Amniotic epithelial cell (primary cell): ENCODE measurements around the gene GADD45G.

Experiments used
- DNase-seq: peaks from one replicate; pipeline ENCODE4 v3.0.0-alpha.2; 2010; ENCODE audit warnings: low read depth

Gene GADD45G

DNA sequence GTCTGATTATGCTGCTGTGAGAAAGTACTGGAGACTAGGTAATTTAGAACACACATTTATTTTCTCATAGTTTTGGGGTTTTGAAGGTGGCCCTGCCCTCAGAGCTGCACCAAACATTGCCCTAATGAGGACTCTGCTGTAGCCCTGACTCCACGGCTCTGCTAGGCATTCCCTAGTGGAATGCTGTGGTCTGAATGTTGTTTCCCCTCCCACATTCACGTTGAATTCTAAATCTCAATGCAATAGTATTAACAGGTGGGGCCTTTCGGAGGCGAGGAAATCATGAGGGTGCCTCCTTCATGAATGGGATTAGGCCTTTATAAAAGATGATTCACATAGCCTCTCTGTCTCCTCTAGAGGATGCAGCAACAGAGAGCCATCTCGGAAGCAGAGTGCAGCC lies 25.7 kb downstream of the GADD45G start:
- no peak for DNase-seq

DNA sequence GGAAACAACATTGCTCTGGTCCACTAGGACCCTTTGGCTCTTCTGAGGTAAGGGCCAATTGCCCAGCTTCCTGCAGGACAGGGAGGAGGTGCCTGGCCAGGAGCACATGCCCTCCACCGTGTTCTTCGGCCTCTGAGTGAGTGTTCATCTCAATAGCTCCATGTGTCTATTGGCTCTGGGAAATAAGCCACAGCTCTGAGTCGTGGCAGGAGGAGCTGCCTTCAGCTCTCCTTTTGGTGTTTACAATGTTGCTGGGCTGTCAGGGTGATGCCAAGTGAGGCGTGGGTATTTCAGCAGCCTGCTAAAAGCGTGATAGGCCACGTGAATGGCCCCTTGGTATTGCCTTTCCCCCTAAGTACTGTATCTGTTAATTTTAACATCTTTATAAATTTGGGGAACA lies 26.6 kb downstream of the GADD45G start:
- DNase-seq: no peak

DNA sequence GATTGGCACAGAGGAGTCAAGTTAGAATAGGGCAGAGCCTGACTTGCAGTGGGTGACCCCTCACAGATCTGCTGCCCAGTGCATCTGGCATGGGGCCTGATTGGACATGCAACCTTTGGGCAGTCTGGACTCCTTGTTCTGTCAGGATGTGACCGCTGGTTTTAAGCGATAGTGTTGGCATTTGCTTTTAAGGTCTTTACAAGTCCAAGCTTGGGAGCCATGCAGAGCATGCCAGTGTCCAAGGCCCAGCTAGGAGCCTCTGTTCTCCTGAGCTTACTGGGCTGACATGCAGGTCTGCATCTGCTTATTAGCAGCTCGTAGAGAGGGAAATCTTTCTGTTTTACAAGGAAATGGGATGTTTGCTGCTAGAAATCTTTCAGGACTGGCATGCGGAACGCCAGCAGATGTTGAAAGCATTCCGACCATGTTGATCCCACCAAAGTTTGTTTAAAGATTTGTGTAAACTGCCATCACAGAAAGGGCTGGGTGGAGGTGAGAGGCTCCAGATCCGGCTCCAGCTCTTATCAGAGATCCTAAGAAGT lies 27.5 kb downstream of the GADD45G start:
- DNase-seq: no peak

DNA sequence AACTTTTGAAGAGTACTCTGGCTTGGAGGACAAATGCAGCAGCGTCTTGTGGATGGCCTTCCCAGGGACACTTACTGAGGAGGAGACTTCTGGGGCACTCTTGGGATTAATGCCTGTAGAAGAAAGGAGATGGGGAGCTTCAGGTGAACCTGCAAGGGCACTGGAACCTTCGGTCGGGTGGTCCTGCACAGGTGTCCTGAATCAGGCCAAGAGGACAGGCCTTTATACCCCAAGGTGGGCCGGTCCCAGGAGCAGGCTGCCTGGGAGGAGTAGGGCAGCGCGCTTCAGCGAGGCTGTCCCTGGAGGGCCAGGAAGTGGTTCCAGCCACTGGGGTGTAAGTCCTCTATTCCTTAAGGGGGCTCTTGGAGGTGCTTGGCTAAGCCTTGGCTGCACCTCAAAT lies 27.9 kb downstream of the GADD45G start:
- DNase-seq: no peak

DNA sequence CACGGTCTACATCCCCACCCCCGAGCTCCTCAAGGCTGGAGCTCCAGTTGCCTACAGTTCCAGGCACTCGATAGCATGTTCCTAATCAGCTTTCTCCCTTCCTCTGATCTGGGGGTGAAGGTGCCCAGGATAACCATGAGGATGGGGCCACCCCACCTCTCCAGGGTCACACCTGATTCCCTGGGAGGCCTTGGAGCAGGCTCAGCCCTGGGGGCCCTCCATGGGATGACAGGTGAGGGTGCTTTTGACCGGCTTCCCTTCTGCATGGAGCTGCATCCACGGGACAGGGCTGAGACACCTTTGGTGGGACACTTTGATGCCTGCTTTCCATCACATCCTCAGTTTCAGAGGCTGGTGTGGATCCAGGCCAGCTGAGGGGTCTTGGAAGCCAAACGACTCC lies 28.6 kb downstream of the GADD45G start:
- DNase-seq: no peak

DNA sequence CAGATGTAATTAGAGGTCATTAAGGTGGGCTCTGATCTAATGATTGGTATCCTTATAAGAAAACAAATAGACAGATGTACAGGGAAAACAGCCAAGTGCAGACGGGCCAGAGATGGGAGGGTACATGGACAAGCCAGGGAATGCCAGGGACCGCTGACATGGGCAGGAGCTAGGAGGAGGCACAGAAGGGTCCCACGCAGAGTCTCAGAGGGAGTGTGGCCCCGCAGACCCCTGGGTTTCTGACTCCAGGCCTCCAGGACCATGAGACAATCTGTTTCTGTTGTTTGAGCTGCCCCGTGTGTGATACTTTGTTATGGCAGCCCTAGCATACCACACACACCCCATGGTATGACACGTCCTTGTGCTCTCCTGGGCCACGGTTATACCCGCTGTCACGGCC lies 29.1 kb downstream of the GADD45G start:
- DNase-seq: no peak

DNA sequence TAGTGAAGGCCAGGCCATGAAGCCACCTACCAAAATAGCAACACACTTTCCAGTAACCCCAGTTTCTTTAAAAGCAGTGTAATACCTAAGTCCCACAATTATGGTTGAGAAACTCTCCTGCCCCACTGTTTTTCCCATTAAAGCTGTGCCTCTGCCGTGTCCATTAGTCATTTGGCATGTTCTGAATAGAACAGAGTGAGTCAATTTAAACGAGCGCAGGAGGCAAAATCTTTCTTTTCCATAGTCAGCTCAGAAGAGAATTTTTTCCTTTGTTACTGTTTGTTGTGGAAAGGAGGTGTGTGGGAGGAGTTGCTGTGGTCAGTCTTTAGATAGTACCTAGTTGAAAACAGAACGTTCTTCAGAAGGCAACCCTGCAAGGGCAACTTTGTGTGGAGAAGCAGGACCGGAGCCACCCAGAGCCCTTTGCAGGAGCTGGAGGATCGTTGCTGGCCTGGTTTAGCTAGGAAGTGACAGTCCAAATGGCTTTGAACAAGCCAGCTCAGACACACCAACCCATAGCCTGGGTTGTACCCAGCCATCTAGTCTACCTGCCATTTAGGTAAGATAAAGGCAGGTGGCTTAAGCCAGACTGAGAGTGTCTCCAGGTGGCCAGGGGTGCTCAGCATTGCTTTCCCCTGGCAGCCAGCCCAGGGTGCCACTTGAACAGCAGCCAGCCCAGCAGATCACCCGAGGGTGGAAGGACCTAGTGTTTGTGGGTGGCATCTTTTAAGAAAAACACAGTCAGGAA lies 30.4 kb downstream of the GADD45G start:
- peak; percentile 90 for DNase-seq

DNA sequence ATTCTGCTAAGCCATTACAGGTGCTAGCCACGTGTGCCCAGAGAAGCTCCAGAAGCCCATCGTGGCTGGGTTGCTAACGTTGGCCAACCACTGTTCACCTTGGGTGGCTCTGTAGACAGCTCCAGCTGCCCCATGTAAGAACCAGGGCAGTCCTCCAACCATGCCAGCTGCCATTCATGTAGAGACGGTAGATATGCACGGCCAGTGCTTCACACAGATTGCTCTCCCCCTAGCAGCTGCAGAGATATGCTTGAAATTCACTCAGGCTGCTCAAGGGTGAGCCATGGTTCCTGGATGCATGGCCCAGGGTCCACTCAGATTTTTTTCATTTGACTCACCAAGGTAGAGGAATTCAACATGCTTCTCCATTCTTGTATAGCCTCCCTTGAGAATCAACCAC lies 31.0 kb downstream of the GADD45G start:
- DNase-seq: peak; percentile 71

DNA sequence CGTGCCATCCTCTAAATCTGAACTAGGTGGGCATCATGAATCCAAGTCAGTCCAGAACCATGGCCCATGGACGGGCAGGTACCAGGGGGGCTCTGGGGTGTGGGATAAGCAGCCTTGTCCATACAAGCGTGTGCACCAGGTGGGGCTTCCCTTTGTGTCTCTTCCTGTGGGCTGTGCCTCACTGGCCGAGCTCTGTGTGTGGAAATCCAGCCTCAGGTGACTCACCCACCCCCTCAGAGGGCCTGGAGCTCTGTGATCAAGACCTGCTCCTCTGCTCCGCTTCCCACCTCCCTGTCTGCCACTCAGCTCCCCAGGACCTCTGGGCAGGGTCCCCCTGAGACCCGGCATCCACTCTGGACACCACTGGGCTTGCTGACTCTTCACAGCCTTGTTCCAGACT lies 33.0 kb downstream of the GADD45G start:
- no peak for DNase-seq

DNA sequence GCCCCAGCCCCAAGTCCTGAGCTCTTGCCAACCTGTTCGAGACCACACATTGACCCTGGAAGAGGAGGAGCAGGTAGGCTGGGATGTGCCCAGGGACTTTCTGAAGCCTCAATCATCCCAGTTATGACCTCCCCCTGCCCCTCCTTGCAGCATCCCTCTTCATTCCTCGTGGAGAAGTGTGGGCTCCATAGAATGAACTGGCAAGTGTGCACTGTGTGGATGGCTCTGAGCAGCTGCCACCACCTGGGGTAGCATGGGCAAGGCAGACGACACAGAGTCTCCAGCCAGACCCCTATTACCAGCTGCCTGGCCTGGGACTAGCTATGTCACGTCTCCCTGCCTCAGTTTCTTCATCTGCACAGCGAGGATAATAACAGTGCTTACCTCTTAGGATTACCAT lies 33.5 kb downstream of the GADD45G start:
- no peak for DNase-seq

DNA sequence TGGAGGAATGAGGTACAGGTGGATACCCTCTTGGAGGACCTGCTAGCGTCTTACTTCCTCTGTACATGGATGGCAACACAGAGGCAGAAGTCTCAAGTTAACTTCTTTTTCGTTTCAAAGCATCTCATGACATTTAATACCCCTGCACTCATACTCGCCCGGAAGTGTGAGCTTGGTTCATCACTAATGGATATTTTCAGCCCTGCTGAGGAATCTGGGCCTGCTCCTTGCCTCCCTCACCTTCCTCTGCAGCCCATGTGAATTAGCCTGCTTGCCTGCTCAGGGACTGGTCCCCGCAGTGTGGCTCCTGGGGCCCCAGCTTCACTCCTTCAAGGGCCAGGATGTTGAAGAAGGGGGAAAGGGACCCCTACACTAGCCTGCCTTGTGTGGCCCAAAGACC lies 34.1 kb downstream of the GADD45G start:
- DNase-seq: no peak

DNA sequence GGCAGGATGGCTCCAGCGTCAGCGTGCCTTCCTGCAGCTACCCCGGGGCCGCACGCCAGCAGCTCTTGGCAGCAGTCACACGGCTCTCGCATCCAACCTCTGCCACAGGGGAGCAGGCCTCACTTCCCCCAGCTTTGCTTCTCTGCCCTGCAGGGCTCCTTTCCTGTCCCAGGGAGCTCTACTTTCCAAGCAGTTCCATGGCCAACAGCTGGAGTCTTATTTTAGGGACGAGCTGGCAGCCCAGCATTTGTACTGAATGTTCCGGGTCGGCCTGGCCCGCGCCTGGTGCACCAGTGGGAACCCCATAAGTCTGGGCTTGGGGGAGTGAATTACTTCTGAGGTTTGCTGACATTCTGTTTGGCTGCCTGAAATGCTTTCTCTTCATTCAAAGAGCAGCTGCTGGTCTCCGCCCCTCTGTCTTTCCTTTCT lies 34.6 kb downstream of the GADD45G start:
- DNase-seq: peak; percentile 34

DNA sequence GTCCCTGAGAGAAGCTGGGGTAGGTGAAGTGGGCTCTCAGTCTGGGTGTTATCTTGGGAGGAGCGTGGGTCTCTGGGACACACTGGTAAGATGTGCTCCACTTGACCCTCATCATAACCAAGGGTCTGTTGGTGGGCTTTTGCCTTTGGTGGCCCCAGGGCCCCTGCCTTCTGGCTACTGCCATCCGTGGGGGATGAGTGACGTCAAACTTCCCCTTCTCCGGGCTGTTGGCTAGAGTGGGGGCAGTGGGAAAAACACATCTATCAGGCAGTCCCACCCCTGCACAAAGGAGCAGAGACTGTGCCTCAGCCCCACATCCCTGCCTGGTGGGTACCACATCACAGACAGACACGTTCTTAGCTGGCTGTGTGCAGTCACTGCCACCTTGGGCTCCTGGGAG lies 35.1 kb downstream of the GADD45G start:
- DNase-seq: no peak

DNA sequence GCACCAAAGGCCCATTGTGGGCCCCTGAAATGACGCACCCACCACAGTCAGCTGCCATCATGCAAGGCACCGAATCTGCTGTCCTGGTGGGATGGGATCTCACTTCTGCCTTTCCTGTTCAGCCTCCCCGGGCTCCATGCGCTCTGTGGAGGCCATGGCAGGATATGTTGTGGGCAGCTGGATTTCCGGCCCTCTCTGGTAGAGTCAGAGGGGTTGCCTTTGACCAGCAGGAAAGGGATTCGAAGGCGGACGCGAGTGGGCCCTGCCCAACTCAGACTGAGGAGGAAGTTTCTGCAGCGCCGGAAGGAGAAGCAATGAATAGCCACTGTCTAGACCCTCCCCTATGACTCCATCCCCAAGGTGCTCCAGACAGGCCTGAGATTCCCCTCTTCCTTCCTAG lies 35.5 kb downstream of the GADD45G start:
- no peak for DNase-seq

DNA sequence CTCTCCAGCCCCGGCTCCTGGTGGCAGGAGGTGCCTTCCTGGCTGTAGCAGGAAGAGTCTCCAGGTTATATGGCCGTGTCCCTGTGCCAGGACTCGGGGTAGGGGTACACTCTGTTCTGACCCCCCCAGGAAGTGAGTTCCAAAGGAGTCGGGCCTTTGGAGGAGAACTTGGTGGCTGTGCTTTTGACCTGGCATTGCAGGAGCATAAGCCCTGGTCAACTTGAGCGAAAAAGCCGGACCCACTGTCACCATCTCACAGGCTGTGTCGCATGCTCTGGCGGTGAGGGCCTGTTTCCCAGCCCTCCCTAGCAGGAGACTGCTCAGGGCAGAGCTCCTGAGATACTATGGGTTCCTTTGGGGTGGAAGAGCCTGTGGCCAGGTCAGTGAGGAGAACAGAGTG lies 36.0 kb downstream of the GADD45G start:
- DNase-seq: no peak

DNA sequence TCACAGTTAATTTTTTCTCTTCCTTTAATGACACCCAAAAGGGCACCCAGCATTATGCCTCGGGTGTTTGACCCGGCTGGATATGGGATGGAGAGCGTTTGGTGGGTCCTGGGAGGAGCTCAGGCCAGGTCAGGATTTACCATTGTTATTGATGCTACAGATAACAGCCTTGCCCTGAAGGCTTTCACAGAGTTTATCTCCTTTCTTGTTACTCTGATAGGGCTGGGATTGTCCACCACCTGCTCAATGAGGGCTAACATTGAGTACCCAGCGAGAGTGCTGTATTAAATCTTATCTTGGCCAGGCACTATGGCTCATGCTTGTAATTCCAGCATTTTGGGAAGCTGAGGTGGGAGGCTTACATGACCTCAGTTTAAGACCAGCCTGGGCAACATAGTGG lies 37.2 kb downstream of the GADD45G start:
- DNase-seq: no peak

DNA sequence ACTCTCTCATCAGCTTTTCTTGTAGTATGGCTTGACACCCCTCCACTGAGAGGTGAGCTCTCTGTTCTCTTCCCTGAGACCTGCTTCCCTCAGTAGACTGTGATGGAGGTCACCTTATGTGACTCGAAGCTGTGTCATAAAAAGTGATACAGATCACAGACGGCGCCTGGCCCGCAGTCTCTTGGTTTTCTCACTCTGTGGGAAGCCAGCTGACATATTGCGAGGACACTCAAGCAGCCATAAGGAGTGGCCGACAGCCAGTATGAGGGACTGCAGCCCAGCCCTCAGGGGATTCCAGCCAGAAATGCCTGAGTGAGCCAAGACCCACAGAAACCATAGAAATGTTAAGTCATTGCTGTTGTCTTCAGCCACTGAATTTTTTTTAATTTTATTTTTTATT lies 38.0 kb downstream of the GADD45G start:
- no peak for DNase-seq

DNA sequence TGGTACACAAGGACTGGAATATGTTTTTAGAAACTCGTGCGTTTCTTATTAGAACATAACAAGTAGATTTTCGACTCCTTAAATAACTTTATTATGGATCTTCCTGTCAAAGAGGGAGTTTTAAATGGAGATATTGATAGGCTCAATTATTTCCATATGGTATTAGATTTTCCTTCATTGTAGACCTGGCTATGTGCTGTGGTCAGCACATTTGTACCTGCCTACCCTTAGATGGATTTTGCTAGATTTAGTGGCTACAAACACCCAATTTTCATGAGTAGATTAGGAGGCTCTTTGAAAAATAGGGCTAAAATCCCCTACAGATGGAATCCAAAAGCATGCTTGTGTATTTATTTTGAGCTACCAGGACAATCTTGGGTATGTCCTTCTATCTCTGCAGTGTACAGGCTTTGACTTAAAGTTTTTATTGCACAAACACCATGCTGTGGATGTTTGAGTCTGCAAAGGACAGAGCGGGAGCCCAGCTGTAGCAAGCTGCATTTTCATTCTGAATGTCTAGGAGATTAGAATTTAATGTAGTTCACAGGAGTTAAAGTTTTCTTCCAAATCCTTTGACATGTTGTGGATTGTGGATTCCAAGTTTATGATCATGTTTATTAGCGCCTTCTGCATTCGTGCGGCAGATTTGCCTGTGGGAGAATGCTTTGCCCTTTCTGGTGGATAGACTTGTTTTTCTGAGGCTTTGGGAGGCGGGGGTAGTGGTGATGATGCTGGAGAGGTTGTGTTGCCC lies 41.6 kb downstream of the GADD45G start:
- DNase-seq: no peak

DNA sequence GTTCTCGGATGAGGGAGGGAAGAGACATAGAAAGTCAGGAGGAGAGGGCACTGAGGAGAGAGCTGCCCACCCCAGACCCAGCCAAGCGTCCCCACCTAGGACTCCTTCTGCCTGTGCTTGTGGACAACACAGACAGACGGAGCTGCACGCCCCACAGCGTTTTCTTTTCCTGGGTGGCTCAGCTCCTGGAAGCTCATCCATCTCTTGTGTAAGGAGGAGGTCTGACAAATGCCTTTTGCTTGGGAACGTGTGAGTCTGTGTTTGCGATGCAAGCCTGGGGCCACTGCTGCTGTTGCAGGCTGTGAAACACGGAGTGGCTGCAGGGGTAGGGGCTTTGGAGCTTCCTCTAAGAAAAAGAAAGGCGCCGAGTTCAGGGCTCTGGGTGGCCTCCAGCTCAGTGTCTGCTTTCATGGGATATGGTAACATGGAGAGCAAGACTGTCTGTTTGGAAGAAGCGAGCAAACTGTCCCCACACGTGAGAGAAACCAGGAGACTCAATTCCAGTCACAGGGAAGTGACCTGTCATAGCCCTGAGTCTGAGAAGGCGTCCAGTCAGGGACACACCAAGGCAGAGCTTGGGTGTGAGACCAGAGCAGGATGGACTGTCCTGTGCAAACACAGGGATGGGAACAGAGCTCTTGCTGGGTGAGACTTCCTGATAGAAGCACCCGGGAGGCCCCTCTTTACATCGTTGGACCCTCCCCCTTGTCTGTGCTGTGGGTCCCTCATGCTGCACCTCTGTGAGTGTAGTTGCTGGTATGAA lies 42.7 kb downstream of the GADD45G start:
- no peak for DNase-seq

DNA sequence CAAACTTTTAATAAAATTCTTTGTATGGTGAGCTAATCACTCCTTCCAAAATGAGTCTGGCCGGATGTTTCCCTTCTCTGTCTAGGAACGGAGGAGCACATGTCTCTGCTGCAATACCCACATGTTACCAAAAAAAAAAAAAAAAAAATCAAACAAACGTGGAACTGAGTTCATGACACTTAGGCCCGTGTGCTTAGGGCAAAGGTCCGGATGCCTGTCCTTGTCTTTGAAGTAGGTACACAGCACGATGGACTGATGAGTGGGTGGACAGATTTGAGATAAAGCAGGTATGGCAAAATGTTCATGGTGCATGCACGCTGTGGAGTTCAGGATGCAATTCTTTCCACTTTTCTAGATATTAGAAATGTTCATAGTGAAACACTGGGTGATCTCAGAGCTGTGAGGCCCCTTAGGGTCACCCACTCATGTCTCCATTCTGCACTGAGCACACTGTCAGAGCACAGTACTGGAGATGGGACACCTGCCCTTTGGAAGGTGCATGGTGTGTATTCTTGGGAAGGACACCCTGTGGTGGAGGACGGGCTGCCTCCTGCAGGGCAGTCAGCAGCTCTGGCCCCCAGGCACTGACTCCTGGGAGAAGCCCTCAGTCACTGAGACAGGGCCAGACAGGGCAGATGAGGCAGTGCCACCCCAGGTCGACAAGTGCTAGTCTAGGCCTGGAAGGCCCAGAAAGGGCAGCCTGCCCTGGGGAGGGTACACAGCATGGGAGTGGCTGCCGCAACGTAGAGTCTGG lies 43.6 kb downstream of the GADD45G start:
- no peak for DNase-seq

DNA sequence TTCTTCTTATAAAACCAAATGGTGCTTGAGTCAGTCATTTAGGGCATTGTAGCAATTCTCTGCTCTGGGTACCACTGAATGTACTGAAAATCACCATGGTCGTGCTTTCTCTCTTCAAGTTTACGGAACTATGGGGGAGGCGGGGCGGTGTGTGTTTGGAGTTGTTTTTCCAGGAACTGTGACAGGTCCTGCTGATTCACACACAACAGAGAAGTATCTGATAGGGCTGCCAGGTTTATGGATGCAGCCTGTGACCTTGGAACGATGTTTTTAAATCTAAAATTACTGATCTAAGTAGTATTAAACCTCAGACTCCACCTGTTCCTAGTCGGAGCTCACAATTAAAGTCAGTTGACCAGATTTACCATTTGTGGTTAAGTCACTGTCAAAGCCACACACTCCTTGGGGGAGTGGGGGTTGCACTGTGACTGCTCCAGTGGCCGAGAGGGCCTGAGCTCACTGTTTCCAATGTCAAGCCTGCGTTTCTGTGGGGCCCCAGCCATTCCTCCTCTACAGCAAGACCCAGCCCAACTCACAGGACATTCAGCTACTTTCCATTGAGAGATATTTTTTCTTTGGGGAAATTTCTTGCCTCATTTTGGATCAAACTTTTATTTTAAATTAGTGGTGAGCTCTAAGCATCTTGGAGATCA lies 44.4 kb downstream of the GADD45G start:
- peak; percentile 2 for DNase-seq
